ENCODE data around the gene TPRG1. TPM values are rescaled to one million over a fixed set of nuclear protein-coding genes. Genes with fewer than 3 reads are reported as not detected.

Gene TPRG1
- total and polyA plus RNA-seq, 9 of the 15 experiments (the other 6 are each of a cell fraction or from before 2014, with no cell fraction given), result 0.01 TPM; not detected in 8

GRCh38 chr3:189170559-189170958 lies 1.2 kb upstream of the TPRG1 start (continued):
- no peak for TF ChIP-seq ZNF592 (IDR thresholded peaks at IDR 0.05)
- no peak for TF ChIP-seq ZBTB7A (IDR thresholded peaks at IDR 0.05; ENCODE audit: borderline replicate concordance, control insufficient read depth, low read depth, low read length)
- TF ChIP-seq CREM (IDR thresholded peaks at IDR 0.05; ENCODE audit: low read depth), result no peak
- no peak for TF ChIP-seq HMG20A (CRISPR knock-in tag; conservative IDR thresholded peaks at IDR 0.05)
- no peak for TF ChIP-seq BHLHE40 (IDR thresholded peaks at IDR 0.05; ENCODE audit: low read length)
- TF ChIP-seq GTF2E2 (tag; IDR thresholded peaks at IDR 0.05), result no peak
- no peak for TF ChIP-seq KDM1A (IDR thresholded peaks at IDR 0.05)
- TF ChIP-seq KLF1 (tag; IDR thresholded peaks at IDR 0.05), result no peak
- no peak for TF ChIP-seq ERF (CRISPR knock-in tag; IDR thresholded peaks at IDR 0.05)
- no peak for TF ChIP-seq CBX3 (IDR thresholded peaks at IDR 0.05; ENCODE audit: borderline replicate concordance in 1 of 2, low read length in 2 of 2)
- TF ChIP-seq ILK (tag; IDR thresholded peaks at IDR 0.05; ENCODE audit: borderline replicate concordance, low read depth), result no peak
- no peak for TF ChIP-seq IFI16 (CRISPR knock-in tag; IDR thresholded peaks at IDR 0.05)
- TF ChIP-seq, protein P1, sequence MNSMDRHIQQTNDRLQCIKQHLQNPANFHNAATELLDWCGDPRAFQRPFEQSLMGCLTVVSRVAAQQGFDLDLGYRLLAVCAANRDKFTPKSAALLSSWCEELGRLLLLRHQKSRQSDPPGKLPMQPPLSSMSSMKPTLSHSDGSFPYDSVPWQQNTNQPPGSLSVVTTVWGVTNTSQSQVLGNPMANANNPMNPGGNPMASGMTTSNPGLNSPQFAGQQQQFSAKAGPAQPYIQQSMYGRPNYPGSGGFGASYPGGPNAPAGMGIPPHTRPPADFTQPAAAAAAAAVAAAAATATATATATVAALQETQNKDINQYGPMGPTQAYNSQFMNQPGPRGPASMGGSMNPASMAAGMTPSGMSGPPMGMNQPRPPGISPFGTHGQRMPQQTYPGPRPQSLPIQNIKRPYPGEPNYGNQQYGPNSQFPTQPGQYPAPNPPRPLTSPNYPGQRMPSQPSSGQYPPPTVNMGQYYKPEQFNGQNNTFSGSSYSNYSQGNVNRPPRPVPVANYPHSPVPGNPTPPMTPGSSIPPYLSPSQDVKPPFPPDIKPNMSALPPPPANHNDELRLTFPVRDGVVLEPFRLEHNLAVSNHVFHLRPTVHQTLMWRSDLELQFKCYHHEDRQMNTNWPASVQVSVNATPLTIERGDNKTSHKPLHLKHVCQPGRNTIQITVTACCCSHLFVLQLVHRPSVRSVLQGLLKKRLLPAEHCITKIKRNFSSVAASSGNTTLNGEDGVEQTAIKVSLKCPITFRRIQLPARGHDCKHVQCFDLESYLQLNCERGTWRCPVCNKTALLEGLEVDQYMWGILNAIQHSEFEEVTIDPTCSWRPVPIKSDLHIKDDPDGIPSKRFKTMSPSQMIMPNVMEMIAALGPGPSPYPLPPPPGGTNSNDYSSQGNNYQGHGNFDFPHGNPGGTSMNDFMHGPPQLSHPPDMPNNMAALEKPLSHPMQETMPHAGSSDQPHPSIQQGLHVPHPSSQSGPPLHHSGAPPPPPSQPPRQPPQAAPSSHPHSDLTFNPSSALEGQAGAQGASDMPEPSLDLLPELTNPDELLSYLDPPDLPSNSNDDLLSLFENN (IDR thresholded peaks at IDR 0.05; ENCODE audit: low read depth in 2 of 2, low read length in 2 of 2), result no peak

All from K562 (cell line).